Stimulated activated naive CD4-positive, alpha-beta T cell treated with Interleukin-2 at 50 U/mL for 16 hours (primary cell): ENCODE measurements around the gene PDXP.
"Not testable (repeated sequence)": the region's sequence is repeated elsewhere in the genome, so short reads cannot be mapped to it uniquely, and the experiment has no call there.

Experiments
- DNase-seq: peaks from one replicate; lab custom pipeline; 2025; lab: John Stamatoyannopoulos, UW

PDXP gene

DNA sequence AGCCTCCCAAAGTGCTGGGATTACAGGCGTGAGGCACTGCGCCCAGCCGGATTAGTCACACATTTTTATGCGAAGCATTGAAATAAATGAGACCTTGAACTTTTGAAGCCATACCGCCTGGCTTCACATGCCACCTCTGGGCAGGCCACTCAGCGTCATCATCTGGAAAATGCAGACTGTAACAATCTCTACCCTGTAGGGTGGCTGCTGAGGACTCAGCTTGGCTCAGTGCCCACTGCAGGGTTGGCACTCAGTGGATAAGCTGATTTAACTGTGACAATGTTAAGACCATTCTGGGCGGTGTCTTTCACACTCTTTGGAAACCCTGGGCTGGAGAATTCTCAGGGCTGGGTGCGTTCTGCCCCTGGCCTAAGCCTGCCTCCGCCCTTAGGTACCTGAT, 10.6 kb upstream of the PDXP start:
- DNase-seq: no peak

DNA sequence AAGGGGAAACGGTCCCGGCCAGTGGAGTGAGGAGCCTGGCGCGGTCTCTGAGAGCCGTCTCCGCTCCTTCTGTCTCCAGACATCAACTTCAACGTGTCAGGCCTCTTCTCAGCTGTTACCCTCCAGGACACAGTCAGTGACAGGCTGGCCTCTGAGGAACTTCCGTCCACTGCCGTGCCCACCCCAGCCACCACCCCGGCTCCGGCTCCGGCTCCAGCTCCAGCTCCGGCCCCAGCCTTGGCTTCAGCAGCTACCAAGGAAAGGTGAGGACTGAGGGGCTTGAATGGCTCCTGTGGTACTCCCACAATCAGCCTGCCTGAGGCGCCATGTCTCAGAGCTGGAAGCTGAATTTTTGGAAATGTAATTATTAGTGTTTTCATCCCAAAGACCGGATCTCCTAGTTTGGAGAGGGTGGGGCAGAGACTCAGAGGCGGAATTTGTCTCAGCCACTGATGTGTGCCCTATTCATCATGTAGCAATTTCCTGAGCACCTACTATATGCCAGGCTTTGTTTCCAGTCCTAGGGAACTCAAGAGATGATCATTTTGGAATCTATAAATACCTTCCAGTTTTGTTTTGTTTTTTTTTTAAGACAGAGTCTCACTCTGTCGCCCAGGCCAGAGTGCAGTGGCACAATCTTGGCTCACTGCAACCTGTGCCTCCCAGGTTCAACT, 7.9 kb upstream of the PDXP start:
- DNase-seq: no peak

GRCh38 chr22:37654563-37655251, 3.8 kb upstream of the PDXP start:
- DNase-seq: no peak

DNA sequence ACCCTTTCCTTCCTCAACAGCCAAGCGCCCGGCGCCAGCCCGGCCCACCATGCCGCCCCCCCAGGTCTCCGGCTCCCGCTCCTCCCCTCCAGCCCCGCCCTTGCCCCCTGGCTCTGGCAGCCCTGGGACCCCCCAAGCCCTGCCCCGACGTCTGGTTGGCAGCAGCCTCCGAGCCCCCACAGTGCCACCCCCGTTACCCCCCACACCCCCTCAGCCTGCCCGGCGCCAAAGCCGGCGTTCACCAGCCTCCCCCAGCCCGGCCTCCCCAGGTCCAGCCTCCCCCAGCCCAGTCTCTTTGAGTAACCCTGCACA, 3.3 kb upstream of the PDXP start:
- no peak for DNase-seq

GRCh38 chr22:37656583-37656982, 1.9 kb upstream of the PDXP start:
- DNase-seq: not testable (repeated sequence)

GRCh38 chr22:37657590-37658132, 862 bp upstream of the PDXP start:
- DNase-seq: no peak

DNA sequence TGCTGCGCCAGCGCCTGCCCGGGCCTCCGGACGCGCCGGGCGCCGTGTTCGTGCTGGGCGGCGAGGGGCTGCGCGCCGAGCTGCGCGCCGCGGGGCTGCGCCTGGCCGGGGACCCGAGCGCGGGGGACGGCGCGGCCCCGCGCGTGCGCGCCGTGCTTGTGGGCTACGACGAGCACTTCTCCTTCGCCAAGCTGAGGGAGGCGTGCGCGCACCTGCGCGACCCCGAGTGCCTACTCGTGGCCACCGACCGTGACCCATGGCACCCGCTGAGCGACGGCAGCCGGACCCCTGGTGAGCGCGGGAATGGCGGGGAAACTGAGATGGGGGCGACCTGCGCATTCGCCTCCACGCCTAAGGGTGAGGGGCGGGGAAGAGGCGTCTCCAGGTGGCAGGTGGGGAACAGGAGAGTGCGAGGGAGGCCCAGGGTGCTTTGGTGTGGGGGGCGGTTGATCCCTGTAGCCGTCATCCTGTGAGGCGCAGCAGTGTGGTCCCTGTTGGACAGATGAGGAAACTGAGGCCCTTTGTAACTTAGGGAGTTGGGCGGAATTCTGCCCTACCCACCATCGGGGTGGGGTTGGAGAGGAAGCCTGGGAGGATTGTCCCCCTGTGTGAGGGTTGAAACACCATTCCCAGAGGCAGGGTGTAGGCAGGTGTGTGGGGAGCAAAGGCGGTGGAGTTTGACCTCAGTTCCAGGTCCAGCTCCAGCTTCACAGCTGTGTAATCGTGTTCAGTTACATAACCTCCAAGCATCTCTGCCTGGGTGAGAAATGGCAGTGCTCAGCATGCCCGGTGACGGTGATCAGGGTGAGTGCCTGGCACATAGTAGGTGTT, 758 bp downstream of the PDXP start:
- no peak for DNase-seq

GRCh38 chr22:37659897-37660708, 1.6 kb downstream of the PDXP start:
- no peak for DNase-seq

- no peak for DNase-seq
Observed at GRCh38 chr22:37660709-37661045, 2.2 kb downstream of the PDXP start.

DNA sequence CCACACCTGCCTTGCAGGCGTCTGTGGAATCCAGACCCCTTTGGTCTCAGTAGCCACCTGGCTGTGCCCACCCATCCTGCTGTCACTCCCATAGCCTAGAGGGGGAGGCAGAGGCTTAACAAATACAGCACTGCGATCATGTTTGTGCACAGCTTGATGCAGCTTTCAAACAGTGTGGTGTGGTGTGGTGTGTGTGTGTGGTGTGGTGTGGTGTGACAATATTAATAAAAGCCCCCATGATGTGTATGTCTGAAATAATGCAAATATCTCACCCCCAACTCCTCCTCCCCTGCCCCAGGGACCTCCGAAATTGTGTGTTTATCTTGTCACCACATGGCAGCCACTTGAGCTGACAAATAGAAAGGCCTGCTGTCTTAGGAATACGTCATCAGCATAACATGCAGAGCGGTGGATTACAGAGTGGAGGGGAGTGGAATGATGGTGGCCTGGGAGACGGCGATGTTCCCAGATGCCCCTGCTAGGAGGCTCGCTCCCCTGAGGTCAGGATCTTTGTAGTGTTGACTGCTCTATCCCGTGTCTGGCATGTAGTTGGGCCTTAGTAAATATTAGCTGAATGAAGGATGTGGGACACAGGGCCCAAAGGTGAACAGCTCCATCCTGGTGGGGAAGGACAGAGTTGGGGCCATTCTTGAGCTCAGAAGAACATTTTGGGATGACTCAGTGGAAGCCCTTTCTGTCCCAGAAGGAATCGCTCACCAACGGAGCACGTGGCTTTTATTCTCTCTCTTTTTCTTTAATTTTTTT, 2.8 kb downstream of the PDXP start:
- DNase-seq: no peak

DNA sequence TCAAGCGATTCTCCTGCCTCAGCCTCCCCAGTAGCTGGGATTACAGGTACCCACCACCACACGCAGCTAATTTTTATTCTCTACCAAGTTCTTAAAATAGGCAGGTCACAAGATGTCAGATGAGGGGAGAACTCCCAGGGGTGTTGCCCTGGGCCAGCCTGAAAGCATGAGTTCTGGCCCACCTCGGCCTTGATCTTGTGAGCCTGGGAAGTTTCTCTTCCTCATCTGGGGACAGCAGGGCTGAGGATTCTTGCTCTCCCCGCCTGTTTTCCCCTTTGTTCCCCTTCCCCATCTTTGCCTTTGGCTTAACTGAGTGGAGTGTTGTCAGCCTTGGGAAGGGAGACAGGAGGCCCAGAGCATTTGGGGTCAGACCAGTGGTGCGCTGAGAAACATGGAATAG, 3.5 kb downstream of the PDXP start:
- no peak for DNase-seq

DNA sequence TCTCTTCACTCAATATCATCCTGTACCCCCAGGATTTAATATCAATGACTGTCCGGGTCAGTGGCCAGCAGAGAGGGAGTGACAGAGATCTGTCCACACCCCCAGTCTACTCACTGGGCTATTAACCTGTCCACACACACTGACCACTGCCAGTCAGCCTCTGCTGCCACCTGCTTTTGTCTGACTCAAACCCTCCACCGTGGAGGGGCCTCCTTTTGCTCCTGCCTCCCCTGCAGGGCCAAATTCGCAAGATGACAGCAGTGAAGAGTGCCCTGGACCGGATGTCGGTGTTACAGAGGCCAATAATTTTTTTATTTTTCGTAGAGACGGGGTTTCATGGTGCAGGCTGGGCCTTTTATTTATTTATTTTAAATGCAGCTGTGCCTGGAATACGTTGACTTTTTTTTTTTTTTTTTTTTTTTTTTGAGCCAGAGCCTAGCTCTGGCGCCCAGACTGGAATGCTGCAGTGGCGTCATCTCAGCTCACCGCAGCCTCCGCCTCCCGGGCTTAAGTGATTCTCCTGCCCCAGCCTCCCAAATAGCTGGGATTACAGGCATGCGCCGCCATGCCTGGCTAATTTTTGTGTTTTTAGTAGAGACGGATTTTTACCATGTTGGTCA, 5.1 kb downstream of the PDXP start:
- DNase-seq: no peak

DNA sequence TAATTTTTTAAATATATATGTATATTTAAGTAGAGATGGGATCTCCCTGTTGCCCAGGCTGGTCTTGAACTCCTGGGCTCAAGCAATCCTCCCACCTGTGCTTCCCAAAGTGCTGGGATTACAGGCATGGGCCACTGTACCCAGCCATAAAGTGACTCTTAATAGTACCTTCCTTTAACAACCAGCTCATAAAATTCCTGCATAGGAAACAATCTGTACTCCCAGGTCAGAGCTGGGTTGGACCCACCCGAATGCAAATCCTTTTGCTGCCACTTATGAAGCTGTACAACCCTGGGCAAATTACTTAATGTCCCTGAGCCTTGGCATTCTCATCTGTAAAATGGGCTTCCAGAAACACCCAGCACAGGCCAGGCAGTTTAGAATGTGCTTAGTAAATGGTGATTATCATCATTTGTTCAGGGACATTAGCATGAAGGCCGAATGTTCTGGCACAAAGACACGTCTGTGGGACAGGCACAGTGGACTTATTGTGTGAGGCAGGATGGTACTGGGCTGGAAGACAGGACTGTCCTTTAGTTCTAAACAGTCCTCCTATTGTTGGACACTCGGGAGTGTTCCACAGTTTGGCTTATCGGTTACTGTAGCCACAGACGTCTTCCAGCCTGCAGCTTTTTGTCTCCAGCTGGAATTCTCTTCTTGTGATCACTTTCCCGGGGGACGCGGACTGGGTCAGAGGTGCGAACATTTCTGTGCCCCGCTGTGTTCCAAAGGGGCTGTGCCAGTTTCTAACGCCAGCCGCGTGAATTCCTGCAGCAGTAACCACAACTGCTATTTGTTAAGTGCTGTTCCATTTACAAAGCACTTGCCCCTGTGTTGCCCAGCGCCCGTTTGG, 6.0 kb downstream of the PDXP start:
- no peak for DNase-seq

GRCh38 chr22:37665487-37665886, 7.0 kb downstream of the PDXP start:
- no peak for DNase-seq

DNA sequence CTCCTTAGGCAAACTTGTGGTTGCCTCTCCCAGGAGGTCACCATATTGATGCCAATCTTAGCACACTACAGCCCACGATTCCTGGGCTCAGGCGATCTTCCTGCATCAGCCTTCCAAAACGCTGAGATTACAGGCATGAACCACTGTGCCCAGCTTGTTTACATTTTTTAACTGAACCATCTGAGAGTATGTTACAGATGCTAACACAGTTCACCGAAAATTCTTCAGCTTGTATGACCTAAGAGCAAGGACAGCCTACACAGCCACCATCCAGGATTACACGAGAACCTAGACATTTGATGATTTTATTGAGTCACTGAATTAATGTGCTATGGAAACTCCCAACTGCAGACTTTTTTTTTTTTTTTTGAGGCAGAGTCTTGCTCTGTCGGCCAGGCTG, 11.1 kb downstream of the PDXP start:
- DNase-seq: no peak

GRCh38 chr22:37672206-37672919, 13.8 kb downstream of the PDXP start:
- DNase-seq: no peak

DNA sequence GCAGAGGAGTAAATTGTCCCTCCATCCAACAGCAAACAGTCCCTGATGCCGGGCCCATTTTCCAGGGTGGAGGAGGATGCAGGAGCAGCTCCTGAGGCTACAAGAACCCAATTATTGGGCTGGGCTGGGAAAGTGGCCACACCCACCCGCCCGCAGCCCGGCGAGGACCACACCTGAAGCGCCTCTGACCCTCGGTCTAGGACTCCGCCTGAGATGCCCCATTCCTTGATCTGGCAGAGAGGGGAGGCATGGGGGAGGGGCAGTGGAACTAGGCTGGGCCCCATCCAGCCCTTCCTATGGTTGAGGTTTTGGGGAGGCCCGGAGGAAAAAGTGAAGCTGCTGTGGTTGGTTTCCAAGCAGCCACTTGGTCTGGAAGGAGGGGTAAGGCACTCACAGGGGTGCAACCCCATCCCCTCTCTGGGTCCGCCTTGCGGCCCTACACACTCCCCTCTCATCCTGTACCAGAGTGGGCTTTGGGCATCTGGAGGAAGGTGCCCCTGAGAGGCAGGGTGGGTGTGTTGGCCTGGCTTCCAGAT, 14.5 kb downstream of the PDXP start:
- DNase-seq: no peak

DNA sequence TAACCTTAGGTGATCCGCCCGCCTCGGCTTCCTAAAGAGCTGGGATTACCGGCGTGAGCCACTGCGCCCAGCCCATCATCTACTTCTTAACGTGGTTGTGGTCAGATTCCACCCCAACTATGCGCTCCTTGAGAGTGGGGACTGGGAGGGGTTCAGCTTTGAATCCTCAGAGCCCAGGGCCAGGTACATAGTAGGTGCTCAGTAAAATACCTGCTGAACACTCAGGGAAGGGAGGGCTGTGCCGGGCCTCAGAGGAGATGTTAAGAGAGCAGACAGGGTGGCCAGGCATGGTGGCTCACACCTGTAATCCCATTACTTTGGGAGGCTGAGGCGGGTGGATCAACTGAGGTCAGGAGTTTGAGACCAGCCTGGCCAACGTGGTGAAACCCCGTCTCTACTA, 15.7 kb downstream of the PDXP start:
- DNase-seq: no peak
